Stimulated activated naive CD8-positive, alpha-beta T cell treated with anti-CD3 and anti-CD28 coated beads, Interleukin-15, Interleukin-2, amounts not matched to agents 100 U/mL and 50 U/mL, for 24 hours (primary cell): Measurements from ENCODE around the gene CTDSP1.

Source experiments
- ATAC-seq: fragments of 150-1000 bp; cut with Tn5 transposase; one replicate; pipeline ENCODE4 v1.10.0; 2021
- DNase-seq: peaks from one replicate; pipeline ENCODE4 v3.0.0; 2021

CTDSP1 gene

DNA sequence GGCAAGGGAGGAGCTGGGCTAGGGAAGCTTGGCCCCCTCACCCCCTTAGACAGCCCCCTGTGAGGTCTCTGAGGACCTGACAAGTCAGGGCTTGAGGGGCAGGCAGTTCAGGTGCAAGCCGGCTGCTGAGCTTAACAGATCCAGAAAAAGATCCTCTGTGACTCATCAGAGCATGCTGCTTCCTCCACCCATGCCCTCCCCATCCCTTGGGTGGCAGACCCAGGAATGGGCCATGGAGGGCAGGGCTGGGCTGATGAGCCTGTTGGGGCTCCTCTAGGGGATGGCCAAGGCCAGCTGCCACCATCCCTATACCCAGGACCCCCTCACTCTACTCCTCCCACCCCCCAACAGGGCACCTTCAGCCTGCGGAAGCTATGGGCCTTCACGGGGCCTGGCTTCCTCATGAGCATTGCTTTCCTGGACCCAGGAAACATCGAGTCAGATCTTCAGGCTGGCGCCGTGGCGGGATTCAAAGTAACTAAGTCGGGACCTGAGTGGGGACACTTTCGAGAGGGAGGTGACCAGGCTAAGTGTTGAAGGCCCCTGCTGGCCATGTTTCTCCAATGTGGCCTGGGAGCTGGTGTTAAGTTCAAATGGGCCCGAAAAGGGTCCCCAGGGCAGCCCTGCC lies 15.7 kb upstream of the CTDSP1 start:
- ATAC-seq: no peak
- DNase-seq: no peak

DNA sequence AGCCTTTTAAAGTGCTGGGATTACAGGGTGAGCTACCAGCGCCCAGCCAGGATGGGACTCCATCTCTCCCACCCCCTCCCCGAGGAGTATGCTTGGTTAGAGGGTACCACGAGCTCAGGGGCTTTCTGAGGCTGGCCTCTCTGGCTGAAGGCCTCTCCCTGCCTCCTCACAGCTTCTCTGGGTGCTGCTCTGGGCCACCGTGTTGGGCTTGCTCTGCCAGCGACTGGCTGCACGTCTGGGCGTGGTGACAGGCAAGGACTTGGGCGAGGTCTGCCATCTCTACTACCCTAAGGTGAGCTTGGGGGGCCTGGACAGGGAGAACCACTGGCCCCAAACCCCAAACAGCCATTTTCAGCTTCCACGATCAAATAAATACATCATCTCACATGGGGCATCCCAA lies 14.7 kb upstream of the CTDSP1 start:
- ATAC-seq: no peak
- no peak for DNase-seq

DNA sequence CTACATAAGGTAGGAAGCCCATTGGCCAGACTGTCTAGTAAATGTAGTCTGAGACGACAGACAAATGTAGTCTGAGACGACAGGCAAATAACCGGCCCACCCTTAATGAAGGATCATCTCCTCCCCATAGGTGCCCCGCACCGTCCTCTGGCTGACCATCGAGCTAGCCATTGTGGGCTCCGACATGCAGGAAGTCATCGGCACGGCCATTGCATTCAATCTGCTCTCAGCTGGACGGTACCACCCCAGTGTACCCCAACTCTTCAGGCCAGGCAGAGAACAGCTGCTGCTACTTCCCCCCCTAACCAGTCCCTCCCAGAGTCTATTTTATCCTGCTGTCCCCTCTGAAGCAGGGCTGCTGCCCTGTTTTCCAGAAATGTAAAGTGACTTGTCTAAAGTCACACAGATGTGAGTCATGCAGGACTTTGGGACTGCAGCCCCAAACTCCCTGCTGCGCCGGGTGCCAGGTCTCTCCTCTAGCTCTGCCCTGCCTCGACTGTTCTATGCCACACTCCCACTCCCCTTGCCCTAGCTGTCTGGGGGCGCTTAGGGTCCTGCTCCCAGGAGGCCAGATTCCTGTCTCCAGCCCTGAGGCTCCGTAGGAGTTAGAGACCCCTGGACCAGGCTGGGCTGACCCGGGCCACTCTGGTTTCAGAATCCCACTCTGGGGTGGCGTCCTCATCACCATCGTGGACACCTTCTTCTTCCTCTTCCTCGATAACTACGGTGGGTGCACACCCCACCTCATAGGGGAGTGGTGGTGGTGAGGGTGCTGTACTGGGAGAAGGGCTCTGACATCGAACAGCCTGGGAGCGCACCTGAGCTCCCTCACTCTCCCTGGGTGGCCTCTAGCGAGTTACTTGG lies 12.9 kb upstream of the CTDSP1 start:
- DNase-seq (no peak), ATAC-seq (no peak)

DNA sequence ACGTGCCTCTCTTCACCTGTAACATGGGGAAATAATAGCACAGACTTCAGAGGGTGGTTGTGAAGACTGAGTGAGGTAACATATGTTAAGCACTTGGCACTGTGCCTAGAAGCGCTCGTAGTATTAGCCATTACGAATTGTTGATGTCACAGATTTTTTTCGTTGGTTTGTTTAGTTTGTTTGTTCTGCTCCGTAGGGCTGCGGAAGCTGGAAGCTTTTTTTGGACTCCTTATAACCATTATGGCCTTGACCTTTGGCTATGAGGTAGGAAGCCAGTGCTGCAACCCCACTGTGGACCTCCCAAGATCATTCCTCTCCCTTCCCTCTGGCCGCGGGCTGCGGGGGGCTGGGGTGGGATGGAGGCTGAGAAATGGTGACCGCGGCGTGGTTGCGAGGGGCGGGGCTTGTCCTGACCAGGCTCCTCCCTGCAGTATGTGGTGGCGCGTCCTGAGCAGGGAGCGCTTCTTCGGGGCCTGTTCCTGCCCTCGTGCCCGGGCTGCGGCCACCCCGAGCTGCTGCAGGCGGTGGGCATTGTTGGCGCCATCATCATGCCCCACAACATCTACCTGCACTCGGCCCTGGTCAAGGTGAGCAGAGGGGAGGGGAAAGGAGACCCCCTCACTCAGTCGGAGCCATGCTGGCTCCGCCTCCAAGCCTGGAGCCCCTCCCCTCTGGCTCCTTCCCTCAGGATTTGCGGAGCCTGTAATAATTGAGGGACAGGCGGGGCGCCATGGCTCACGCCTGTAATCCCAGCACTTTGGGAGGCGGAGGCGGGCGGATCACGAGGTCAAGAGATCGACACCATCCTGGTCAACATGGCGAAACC lies 12.1 kb upstream of the CTDSP1 start:
- DNase-seq: no peak
- ATAC-seq: peak; percentile 25

DNA sequence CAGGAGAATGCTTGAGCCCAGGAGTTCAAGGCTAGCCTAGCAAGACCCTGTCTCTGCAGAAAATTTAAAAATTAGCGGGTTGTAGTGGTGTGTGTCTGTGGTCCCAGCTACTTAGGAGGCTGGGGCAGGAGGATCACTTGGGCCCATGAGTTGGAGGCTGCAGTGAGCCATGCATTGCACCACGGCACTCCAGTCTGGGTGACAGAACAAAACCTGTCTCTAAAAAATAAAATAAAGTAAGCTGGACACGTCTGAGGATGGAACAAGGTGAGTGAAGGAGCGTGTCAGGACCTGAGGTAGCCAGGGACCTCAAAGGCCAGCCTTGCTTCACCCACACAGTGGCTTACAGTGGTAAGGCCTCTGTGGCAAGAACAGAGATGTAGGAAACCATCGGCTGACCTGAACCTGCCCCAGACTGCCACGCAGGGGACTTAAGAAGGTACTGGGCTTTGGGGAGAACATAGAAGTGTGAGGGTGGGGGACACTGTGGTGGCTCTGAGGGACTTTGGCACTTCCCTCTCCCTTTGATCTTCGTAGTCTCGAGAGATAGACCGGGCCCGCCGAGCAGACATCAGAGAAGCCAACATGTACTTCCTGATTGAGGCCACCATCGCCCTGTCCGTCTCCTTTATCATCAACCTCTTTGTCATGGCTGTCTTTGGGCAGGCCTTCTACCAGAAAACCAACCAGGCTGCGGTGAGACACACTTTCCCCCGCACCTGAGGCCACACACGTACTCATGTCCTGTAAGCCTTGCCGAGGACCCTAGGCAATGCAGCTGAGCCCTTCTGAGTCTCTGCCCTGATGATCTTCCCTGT lies 10.1 kb upstream of the CTDSP1 start:
- ATAC-seq (no peak), DNase-seq (no peak)

DNA sequence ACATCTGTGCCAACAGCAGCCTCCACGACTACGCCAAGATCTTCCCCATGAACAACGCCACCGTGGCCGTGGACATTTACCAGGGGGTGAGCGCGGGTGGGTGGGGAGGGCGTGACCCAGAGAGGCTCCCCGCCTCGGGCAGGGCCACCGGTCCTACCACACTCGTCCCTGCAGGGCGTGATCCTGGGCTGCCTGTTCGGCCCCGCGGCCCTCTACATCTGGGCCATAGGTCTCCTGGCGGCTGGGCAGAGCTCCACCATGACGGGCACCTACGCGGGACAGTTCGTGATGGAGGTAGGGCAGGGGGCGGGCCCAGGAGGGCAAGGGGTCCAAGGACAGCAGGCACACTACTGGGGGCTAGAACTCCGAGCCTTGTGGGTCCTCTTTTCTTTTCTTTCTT lies 8.5 kb upstream of the CTDSP1 start:
- no peak for ATAC-seq

DNA sequence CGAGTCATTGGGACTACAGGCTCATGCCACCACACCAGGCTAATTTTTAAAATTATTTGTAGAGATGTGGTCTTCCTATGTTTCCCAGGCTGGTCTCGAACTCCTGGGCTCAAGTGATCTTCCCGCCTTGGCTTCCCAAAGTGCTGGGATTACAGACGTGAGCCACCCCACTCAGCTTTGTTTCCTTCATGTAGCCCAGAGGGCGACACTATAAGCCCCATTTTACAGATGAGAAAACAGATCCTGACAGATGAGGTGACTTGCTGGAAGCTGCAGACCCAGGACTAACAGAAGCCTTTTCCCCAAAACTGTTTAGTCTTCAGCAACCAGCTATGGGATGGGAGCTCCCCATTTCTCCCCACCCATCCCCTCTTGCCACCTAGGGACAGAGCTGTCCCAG lies 7.2 kb upstream of the CTDSP1 start:
- DNase-seq (no peak), ATAC-seq (no peak)

More for the DNA sequence above, 8.5 kb upstream of the CTDSP1 start:
- DNase-seq: no peak

DNA sequence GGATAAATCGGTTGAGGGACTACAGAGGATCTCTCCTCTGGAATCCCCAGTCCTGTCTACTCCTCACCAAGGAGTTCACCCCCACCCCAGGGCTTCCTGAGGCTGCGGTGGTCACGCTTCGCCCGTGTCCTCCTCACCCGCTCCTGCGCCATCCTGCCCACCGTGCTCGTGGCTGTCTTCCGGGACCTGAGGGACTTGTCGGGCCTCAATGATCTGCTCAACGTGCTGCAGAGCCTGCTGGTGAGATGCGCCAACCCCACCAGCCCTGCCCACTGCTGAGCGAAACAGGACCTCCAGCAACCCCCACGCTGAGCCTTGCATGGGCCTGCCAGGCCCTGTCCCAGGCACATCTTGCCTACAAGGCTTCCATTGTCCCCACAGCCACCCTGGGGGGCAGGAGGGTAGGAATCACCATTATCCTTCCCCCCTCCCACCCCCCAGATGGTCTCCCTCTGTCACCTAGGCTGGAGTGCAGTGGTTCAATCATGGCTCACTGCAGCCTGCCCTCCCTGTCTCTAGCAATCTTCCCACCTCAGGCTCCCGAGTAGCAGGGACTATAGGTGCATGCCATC lies 6.7 kb upstream of the CTDSP1 start:
- ATAC-seq (no peak), DNase-seq (no peak)

DNA sequence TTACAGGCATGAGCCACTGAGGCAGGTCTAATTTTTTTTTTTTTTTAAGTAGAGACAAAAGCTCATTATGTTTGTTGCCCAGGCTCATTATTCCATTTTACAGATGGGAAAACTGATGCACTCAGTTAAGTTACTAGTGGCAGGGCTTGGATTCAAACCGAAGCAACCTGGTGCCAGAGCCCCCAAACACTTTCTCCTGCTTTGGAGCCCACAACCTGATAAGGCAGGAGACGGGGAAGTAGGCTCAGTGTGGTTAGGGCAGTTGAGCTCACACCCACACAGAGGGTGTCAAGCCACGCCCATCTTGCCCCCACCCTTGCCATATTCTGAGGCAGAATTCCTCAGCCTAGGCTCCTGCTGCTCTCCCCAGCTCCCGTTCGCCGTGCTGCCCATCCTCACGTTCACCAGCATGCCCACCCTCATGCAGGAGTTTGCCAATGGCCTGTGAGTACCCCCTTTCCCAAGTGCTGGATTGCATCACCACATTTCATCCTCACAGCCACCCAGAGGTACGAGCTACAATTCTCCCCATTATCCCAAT lies 5.8 kb upstream of the CTDSP1 start:
- DNase-seq (no peak), ATAC-seq (no peak)

DNA sequence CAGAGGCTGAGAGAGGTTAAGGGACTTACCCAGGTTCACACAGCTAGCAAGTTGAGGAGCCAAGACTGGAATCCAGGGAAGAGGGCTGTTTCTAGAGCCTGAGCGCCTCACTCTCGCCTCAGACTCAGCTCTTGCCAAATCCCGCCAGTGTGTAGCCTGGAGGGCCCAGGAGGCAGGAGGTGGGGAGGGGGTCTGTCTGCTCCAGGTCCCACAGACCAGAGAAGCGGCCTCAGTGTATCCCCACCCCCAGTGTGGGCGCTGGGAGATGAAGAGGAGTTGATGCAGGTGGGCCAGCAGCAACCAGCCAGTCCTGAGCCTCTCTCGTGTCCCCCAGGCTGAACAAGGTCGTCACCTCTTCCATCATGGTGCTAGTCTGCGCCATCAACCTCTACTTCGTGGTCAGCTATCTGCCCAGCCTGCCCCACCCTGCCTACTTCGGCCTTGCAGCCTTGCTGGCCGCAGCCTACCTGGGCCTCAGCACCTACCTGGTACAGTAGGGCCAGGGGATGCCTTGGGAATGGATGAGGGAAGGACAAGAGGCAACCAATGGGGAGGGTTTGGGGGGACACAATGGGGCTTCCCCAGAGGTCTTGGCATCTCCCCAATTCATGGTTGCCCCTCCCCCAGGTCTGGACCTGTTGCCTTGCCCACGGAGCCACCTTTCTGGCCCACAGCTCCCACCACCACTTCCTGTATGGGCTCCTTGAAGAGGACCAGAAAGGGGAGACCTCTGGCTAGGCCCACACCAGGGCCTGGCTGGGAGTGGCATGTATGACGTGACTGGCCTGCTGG lies 5.2 kb upstream of the CTDSP1 start:
- DNase-seq (peak; percentile 12), ATAC-seq (no peak)

DNA sequence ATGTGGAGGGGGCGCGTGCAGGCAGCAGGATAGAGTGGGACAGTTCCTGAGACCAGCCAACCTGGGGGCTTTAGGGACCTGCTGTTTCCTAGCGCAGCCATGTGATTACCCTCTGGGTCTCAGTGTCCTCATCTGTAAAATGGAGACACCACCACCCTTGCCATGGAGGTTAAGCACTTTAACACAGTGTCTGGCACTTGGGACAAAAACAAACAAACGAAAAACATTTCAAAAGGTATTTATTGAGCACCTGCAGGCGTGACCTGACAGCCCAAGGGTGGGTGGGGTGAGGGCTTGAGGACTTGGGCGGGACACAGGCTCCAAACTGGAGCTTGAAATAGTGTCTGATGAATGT lies 4.6 kb upstream of the CTDSP1 start:
- ATAC-seq (no peak), DNase-seq (no peak)

DNA sequence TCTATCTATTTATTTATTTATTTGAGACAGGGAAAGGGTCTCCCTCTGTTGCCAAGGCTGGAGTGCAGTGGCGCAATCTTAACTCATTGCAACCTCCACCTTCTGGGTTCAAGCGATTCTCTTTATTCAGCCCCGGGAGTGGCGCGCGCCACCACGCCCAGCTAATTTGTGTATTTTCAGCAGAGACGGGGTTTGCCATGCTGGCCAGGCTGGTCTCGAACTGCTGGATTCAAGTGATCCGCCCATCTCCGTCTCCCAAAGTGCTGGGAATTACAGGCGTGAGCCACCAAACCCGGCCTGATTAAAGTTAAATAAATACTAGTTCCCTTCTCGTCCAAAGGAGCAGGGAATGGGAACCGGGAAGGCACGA lies 4.2 kb upstream of the CTDSP1 start:
- DNase-seq (peak; percentile 23), ATAC-seq (no peak)

DNA sequence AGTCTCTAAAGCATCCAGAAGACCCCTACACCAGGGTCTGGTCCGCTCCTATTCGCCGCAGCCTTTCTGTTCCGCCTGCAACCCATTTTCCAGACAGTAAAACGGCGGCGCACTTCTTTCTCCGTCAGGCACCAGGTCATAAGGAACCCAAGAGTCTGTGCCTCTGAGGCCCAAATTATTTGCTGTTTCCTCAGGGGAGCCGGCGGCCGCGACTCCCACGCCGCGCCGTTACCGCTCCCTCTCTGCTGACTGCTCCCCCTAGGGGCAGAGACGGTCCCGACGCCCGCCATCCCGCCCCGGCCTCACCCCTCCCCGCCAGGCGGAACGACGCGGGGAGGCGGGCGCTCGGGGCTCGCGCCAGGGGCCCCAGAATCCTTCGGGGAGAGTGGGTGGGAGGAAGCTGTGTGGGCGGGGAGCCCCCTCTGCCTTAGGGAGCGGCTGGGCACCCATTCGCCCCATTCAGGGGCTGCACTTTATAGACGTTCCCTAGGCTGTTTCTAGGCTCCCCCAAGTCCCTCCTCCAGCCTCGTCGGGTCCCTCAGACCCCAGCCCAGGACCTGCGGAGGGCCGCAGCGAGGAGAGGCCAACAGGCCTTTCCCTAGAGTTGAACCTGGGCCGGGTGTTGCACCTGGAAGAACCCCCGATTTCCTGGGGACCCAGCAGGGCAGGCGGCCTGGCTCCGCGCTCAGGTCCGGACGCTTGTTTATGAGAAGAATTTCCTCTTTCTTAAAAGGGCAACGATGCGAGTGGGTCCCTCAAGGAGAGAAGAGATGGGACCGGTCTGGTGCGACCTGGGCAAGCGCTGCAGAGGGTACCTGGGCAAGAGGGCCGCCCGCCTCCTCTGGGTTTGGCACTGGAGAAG lies 3.6 kb upstream of the CTDSP1 start:
- DNase-seq (peak; percentile 96), ATAC-seq (peak; percentile 64)

DNA sequence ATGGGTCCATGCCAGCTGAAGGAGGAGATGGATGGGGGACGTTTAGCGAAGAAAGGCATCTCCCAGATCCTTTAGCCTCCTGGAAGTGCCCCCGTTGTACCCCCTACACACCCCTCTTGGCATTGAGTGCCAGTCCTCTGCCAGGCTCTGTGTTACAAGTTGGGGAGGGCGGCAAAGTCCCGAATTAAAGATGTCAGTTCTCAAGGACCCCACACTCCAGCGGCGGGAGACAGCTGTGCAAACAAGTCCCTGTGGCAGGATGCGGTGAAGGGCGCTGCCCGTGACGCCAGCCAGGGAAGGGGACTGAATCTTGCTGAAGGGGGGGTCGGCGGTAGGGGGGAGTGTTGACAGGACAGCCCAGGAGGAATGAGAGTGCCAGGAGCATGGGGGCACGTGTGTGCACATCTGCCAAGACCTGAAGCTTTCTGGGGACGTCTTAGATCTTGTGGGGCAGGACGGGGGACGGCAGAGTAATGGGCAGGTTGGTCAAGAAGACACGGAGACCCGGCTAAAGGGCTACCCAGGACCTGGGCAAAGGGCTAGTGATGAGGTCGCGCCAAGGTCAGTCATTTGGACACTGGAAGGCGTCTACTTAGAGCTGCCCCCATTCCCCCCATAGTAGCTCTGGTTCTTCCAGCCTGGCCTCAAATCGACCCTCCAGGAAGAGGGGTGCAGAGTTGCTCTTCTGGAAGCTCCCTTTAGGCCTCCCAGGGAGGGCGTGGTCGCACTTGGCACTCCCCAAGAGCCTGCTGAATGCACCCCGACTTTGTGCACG lies 2.8 kb upstream of the CTDSP1 start:
- no peak for ATAC-seq
- DNase-seq: peak; percentile 75

DNA sequence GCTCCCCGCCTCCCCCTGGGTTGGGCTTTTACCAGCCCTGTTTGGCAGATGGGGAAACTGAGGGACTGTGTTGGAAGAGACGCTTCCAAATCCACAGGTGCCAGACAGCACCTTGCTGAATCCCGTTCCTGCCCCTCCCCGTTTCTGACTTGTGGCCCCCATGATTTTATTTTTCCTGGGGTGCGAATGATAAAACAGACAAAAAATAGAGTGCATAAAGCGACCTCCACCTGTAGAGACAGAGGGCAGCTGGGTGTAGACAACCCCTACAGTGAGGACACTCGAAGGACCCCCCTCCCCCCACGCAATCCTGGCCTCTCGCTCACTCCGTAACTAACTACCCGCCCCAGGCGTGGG lies 2.2 kb upstream of the CTDSP1 start:
- DNase-seq (no peak), ATAC-seq (no peak)

DNA sequence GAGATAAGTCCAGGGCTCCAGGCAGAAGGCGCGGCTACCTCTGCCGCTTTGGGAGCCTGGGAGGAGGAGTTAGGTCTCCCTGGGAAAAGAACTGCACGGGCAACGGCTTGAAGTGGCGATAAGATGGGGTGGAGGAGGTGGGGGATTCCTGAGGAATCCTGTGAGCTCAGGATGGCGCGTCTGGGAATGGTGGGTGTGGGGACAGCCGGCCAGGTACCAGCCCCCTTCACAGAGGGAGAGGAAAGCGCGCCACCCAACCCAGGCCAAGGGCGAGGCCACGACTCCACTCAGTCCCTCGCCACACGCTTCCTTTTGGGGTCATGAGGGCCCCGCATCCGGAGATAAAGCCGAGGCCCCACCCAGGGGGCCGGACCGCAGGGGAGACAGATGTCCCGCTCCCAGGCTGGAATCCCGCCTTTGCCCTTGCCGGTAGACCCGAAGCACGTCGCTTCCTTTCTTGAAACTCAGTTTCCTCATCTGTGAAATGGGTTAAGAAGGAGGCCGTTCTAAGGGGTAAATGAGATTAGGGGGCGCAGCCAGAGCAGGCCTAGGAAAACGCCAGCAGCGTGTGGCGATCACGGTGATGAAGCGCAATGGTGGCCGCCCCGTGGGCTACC lies 1.7 kb upstream of the CTDSP1 start:
- peak; percentile 7 for ATAC-seq
- peak; percentile 77 for DNase-seq

DNA sequence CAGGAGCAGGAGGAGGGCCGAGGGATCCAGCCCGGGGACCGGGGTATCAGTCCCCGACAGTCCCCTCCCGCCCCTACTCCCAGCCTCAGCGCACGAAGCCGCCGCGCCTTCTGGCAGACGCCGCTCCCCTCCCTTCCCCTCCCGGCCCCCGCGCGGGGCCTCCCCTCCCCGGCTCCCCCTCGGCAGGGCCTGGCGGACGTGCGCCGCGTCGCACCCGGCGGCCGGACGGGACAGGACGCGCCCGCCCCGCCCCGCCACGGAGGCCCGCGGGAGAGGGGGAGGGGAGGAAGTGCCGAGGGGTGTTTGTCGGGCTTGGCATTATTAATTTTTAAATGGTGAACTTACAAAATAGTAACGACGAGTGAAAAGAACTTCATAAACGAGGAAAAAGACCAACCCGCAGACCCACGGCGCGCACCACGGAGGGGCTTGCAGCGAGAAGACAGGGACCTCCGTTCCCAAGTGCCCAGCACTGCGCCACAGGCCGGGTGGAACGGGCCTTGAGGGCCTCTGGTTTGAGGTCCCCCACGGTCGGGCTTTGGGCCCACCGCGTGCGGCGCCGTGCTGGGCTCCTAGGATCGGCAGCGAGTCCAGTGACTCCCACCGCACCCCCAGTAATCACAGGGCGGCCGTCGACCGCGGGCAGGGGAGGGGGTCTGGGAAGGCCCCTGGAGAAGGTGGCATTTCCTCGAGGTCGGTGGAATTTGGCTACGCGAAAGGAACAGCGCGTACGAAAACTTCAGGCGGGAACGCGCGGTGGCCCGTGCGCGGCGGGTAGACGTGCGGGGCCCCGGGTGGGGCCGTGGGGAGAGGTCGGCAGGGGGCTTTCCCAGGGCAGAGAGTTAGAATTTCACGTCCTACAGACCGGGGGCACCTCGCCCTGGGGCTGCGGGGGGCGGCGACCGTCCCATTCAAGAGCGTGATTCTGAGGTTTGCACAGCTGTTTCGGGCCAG lies 954 bp upstream of the CTDSP1 start:
- ATAC-seq (peak; percentile 16), DNase-seq (peak; percentile 83)
